ENCODE data around the gene NFIB.

Gene NFIB

DNA sequence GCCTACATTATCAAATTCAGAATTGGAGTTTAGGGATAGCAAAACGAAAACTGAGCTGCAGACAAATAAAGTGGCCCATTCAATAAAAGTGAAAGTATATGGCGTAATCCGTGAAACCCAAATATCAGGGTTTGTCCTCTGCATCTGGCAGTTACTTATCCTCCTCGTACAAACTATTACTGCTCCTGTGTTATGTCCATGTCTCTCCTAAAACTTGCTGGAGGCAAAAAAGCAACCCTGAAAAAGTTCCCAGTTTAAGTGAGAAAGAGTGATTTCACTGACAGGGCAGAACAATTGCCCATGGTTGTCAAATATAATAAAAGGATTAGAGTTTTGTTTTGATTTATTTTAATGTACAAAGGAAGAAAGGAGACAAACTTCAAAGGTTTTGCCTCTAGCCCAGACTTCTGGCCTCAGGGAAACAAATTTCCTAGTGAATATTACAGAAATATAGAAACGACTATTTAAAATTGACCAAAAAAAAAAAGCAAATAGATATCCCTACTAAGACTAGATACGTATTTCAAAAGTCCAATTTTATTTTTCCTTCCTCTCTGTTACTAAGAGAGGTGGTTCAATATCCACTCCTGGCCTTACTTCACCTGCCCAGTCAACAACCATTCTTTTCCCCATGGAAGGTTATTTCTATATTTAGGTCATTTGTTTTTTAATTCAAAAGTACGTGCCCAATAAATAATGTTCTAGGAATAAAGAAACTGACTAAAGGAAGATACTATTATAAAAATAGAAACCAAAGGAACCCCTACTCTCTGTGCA lies 50.0 kb downstream of the NFIB start:
- DNase-seq (ENCODE audit: extremely low read depth, insufficient read length), result no peak
- Histone ChIP-seq H3K36me3 (ENCODE audit: control insufficient read depth, insufficient read depth, low read length) (no peaks in the 10 kb centered on the region), H3K4me3 (replicated peaks; ENCODE audit: low read depth, low read length) (no peak overlapping the region), H3K27me3 (replicated peaks; ENCODE audit: control insufficient read depth, insufficient read depth, low read length) (no peaks in the 10 kb centered on the region)
- TF ChIP-seq, protein P1, sequence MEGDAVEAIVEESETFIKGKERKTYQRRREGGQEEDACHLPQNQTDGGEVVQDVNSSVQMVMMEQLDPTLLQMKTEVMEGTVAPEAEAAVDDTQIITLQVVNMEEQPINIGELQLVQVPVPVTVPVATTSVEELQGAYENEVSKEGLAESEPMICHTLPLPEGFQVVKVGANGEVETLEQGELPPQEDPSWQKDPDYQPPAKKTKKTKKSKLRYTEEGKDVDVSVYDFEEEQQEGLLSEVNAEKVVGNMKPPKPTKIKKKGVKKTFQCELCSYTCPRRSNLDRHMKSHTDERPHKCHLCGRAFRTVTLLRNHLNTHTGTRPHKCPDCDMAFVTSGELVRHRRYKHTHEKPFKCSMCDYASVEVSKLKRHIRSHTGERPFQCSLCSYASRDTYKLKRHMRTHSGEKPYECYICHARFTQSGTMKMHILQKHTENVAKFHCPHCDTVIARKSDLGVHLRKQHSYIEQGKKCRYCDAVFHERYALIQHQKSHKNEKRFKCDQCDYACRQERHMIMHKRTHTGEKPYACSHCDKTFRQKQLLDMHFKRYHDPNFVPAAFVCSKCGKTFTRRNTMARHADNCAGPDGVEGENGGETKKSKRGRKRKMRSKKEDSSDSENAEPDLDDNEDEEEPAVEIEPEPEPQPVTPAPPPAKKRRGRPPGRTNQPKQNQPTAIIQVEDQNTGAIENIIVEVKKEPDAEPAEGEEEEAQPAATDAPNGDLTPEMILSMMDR (IDR thresholded peaks at IDR 0.05; ENCODE audit: insufficient read depth, low read length, poor library complexity, severe bottlenecking), result no peak

DNA sequence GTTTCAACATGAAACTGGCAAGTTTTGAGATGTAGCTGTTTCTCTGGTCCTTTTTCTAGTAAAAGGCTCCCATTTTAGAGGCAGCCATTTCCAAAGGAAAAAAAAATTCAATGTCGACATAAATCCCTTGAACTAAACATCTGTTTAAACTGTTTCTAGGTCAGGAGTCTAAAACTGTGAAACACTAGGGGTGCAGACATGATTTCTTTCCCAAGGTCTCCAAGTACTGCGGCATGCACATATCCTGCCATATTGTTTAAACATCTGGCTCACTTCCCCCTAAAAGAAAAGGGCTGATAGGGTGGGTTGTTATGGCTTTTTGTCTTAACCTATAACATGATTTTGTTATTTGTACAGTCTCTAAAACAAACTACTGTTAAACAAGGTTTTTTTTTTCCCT lies 51.1 kb downstream of the NFIB start:
- Histone ChIP-seq H3K27me3 (replicated peaks; ENCODE audit: control insufficient read depth, insufficient read depth, low read length) (no peaks in the 10 kb centered on the region), H3K36me3 (ENCODE audit: control insufficient read depth, insufficient read depth, low read length) (no peaks in the 10 kb centered on the region)
- no peak for DNase-seq (ENCODE audit: extremely low read depth, insufficient read length)

GRCh38 chr9:14261616-14262015 lies 52.3 kb downstream of the NFIB start:
- no peak for DNase-seq (ENCODE audit: extremely low read depth, insufficient read length)
- H3K4me3 ChIP-seq (replicated peaks; ENCODE audit: low read depth, low read length), result no peak overlapping the region
- no peaks in the 10 kb centered on the region for H3K36me3 ChIP-seq (ENCODE audit: control insufficient read depth, insufficient read depth, low read length)
- H3K27me3 ChIP-seq (replicated peaks; ENCODE audit: control insufficient read depth, insufficient read depth, low read length), result no peaks in the 10 kb centered on the region
- TF ChIP-seq, protein P1 (IDR thresholded peaks at IDR 0.05; ENCODE audit: insufficient read depth, low read length, poor library complexity, severe bottlenecking), result no peak

More for the DNA sequence above, 51.1 kb downstream of the NFIB start:
- no peak overlapping the region for H3K4me3 ChIP-seq (replicated peaks; ENCODE audit: low read depth, low read length)
- TF ChIP-seq, protein P1 (IDR thresholded peaks at IDR 0.05; ENCODE audit: insufficient read depth, low read length, poor library complexity, severe bottlenecking), result no peak

DNA sequence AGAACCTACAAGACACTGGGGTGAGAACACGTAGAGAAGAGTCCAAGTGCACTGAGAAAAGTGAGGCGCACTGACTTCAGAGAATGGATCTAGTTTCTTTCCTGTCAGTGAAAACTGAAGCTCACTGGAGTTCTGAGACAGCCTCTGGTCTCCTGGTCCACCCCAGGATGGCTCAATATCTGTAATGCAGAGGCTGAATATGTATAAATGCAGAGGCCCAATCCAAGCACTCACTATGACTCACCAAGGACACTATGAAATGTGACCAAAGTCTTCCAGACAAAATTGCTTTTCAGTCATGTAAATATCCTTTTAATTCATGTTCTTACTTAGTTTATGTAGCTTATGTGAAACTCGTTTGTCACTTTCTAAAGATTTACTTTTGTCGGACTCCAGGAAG lies 53.8 kb downstream of the NFIB start:
- no peak for DNase-seq (ENCODE audit: extremely low read depth, insufficient read length)
- Histone ChIP-seq H3K27me3 (replicated peaks; ENCODE audit: control insufficient read depth, insufficient read depth, low read length) (no peaks in the 10 kb centered on the region), H3K4me3 (replicated peaks; ENCODE audit: low read depth, low read length) (no peak overlapping the region), H3K36me3 (ENCODE audit: control insufficient read depth, insufficient read depth, low read length) (no peaks in the 10 kb centered on the region)
- TF ChIP-seq, protein P1 (IDR thresholded peaks at IDR 0.05; ENCODE audit: insufficient read depth, low read length, poor library complexity, severe bottlenecking), result no peak

DNA sequence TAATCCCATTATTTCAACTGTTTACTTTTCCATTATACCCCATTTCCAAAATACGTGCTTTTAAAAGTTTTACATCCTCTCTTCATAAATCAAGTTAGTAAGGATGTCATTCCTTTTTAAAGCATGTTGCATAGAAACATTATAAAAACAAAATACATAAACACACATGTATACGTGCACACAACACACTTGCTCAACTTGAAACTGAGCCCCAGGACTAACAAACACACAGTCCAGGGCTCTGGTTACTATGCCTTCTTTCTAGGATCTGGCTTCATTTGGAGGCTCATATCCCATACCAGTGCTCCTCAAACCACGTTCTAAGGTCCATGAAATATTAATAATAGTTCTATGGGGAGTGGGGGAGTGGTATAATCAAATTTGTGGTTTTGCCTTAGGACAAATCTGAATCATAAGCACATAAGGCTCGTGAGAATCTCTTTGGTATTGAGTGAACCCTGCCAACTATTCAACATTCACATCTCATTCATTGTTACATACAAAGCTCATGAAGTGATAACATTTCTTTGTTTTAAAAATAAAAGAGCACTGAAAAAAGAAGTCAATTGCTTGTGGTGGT lies 55.2 kb downstream of the NFIB start:
- H3K36me3 ChIP-seq (ENCODE audit: control insufficient read depth, insufficient read depth, low read length), result no peaks in the 10 kb centered on the region
- H3K4me3 ChIP-seq (replicated peaks; ENCODE audit: low read depth, low read length), result no peak overlapping the region
- TF ChIP-seq, protein P1 (IDR thresholded peaks at IDR 0.05; ENCODE audit: insufficient read depth, low read length, poor library complexity, severe bottlenecking), result no peak
- H3K27me3 ChIP-seq (replicated peaks; ENCODE audit: control insufficient read depth, insufficient read depth, low read length), result no peaks in the 10 kb centered on the region
- DNase-seq (ENCODE audit: extremely low read depth, insufficient read length), result no peak
